ENCODE data around the gene INVS.

DNA sequence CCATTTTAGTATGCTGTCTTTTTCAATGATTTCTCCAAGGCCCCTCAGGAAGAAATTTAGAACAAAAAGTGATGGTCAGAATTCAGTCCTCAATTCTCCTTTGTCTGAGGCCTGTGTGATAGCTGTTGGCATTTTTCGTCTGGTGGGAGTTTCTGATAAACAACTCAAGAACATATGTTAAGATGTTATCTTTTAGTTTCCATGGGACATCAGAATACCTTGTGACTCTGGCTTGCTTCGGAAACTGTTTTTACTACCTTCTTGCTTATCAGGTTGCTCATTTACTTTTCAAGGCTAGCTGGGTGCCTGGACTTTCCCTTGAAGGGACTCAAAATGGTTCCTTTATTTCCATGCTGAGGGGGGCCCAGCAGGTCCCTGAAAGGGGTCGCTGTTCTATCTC, 97.2 kb downstream of the INVS start:
- no peak; the same call in 1 of the 2 replicates for TF ChIP-seq GATA2 (IDR thresholded peaks at IDR 0.05; ENCODE audit: low read depth, low read length)
- no peak for TF ChIP-seq GATA3 (IDR thresholded peaks at IDR 0.05; ENCODE audit: low read depth, low read length)
